GM18520 (cell line): ENCODE data around the gene RND3.

Experiments used
- ATAC-seq: cut with Tn5 transposase; IDR thresholded peaks from one replicate; pipeline ENCODE4 v1.9.1; 2021; ENCODE audit not compliant: unreplicated experiment

The RND3 gene

GRCh38 chr2:150445398-150445797, 42.1 kb downstream of the RND3 start:
- no peak for ATAC-seq

GRCh38 chr2:150442484-150442883, 45.0 kb downstream of the RND3 start:
- no peak for ATAC-seq

- no peak for ATAC-seq
Measured at GRCh38 chr2:150441784-150442183, 45.7 kb downstream of the RND3 start.

- no peak for ATAC-seq
Measured at GRCh38 chr2:150441226-150441625, 46.2 kb downstream of the RND3 start.

- no peak for ATAC-seq
Measured at GRCh38 chr2:150438654-150439053, 48.8 kb downstream of the RND3 start.

- ATAC-seq: no peak
Measured at GRCh38 chr2:150438041-150438440, 49.4 kb downstream of the RND3 start.

GRCh38 chr2:150432312-150432625, 55.2 kb downstream of the RND3 start:
- ATAC-seq: no peak

- ATAC-seq: no peak
Measured at GRCh38 chr2:150431561-150432311, 55.7 kb downstream of the RND3 start.

- ATAC-seq: no peak
Measured at GRCh38 chr2:150429384-150429961, 58.0 kb downstream of the RND3 start.

- no peak for ATAC-seq
Measured at GRCh38 chr2:150428641-150429040, 58.8 kb downstream of the RND3 start.

GRCh38 chr2:150427298-150427697, 60.2 kb downstream of the RND3 start:
- ATAC-seq: no peak

GRCh38 chr2:150426724-150427123, 60.7 kb downstream of the RND3 start:
- no peak for ATAC-seq

GRCh38 chr2:150426315-150426714, 61.2 kb downstream of the RND3 start:
- ATAC-seq: no peak

- no peak for ATAC-seq
Measured at GRCh38 chr2:150425121-150425955, 62.1 kb downstream of the RND3 start.

- no peak for ATAC-seq
Measured at GRCh38 chr2:150424406-150424805, 63.1 kb downstream of the RND3 start.

- ATAC-seq: no peak
Measured at GRCh38 chr2:150421126-150421651, 66.3 kb downstream of the RND3 start.

- ATAC-seq: no peak
Measured at GRCh38 chr2:150418916-150419315, 68.6 kb downstream of the RND3 start.
